Kidney epithelial cell (primary cell): ENCODE results near the gene FAM83D. TPM values are rescaled to one million over a fixed set of nuclear protein-coding genes. Genes with fewer than 3 reads are reported as not detected.

Experiments used
- DNase-seq: peaks from one replicate; pipeline ENCODE4 v3.0.0-alpha.2; 2010; ENCODE audit warnings: low read depth
- H3K27me3 ChIP-seq: 2 replicates; pipeline ENCODE4 v1.6.0; 2011; ENCODE audit warnings: low read length; ENCODE audit not compliant: control insufficient read depth, insufficient read depth
- H3K36me3 ChIP-seq: 2 replicates; pipeline ENCODE4 v1.5.1; 2011; ENCODE audit warnings: low read length; ENCODE audit not compliant: control insufficient read depth, insufficient read depth
- H3K4me3 ChIP-seq: 2 replicates; pipeline ENCODE4 v1.5.1; 2011; ENCODE audit warnings: low read depth, mild to moderate bottlenecking, control low read depth, low read length
- CTCF ChIP-seq: IDR thresholded peaks from 2 replicates; pipeline ENCODE4 v1.5.1; 2011; ENCODE audit warnings: mild to moderate bottlenecking, moderate library complexity, low read length, control low read depth, inconsistent platforms; ENCODE audit not compliant: insufficient read depth, poor library complexity, severe bottlenecking
- total RNA-seq: library from RNA; depleted of rRNA; stranded (reverse); fragments of >200 nt; gene quantifications from 2 replicates; pipeline ENCODE4 v1.2.3, GENCODE V29; 2015

FAM83D gene
- total RNA-seq, 1 donor from 2014 or later: 4.1 TPM

- no peak for DNase-seq
- peak overlapping the region; percentile 65 for H3K4me3 ChIP-seq
- no peaks in the 10 kb centered on the region for H3K27me3 ChIP-seq
- H3K36me3 ChIP-seq: no peaks in the 10 kb centered on the region
- no peak for TF ChIP-seq CTCF
Observed at GRCh38 chr20:38961530-38962043, 35.4 kb downstream of the FAM83D start.

DNA sequence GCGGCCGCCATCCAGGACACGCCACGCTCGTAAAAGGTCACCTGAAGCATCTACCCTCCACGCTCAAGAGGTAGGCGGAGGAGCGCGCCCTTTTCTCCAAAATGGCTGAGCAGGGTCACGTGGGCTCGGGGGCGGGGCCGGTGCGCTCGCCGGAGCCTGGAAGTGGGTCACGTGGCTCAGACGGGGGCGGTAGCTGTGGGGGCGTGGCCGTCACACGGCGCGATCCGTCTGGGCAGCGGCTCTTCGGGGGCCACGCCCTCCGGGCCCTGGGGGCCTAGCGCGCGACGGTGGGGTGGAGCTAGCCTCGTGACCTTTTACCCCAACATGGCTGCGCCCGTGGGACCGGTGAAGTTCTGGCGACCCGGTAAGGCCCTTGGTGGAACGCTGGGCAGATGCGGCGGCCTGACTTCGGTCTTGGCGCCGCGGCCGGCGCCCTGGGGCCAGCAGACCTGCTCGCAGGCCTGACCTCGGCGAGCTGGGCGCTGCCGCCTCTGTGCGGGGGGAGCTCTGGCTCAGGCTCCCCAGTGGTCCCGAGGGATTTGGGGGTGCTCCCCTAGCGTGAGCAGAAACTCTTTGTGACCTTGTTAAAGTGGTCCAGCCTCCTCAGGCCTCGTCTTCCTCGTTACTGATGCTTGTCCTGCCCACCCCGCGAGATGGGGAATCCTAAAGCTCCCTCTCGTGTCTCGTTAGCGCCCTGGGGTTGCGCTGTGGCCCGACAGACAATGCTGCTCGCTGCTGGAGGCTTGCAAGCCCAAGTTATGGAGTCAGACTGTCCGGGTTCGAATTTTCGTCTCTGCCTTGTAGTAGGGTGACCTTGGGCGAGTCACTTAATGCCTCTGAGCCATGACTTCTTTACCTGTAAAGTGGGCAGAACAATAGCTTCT lies 36.1 kb downstream of the FAM83D start, which contains the start of gene DHX35:
TSS of gene DHX35 (plus strand) at position 301 of the 884 bp plus-strand sequence. CDS start at position 325, 24 bp downstream.
- H3K4me3 ChIP-seq: peak within 1 kb of the TSS; percentile 65
- TF ChIP-seq CTCF: peak; percentile 43
- DNase-seq: peak; percentile 75
- no peaks in the 10 kb centered on the region for H3K36me3 ChIP-seq
- H3K27me3 ChIP-seq: no peaks in the 10 kb centered on the region

DNA sequence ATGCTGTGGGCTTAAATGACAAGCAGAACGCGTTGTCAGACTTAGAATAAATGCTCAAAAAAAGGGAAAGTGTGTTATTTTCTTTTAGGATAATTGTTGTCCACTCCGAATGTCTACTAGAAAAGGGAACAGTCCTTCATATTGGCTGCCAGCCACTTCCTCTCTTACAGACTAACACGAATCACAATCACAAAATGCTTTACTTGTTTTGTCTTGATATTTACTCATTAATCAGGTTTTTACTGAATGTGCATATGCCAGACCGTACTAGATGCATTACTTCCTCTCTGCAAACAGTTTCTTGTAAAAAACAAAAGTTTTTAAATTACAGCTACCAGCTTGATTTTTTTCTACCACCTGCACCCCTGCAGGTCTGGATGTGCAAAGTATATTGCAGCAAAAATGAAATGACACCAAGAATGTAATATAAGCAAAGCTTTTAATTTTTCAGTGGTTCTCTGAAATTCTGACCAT lies 36.7 kb downstream of the FAM83D start:
- no peak for TF ChIP-seq CTCF
- no peak for DNase-seq
- H3K27me3 ChIP-seq: no peaks in the 10 kb centered on the region

DNA sequence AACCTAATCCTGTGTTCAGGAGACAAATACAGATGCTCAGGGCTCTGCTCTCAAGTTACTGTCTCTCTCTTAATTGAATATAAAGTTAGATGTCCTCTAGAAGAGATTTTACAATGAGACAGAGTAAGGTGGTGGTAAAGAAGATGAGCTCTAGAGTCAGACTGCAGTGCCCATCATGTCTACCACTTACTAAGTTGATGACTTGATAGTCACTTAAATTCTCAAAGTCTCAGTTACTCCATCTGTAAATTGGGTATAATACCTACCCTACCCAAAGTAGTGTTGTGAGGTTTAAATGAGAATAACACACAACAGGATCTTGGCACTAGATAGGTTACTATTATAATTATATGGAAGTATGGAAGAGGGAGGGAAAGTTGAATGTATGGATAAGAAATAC lies 37.5 kb downstream of the FAM83D start:
- no peak for TF ChIP-seq CTCF
- Histone ChIP-seq H3K4me3 (no peak overlapping the region), H3K36me3 (no peaks in the 10 kb centered on the region), H3K27me3 (no peaks in the 10 kb centered on the region)
- DNase-seq: no peak

More for the DNA sequence above, 36.7 kb downstream of the FAM83D start:
- Histone ChIP-seq H3K36me3 (no peaks in the 10 kb centered on the region), H3K4me3 (peak overlapping the region; percentile 65)

- H3K27me3 ChIP-seq: no peaks in the 10 kb centered on the region
- H3K36me3 ChIP-seq: no peaks in the 10 kb centered on the region
- TF ChIP-seq CTCF: no peak
- DNase-seq: no peak
- H3K4me3 ChIP-seq: no peak overlapping the region
Observed at GRCh38 chr20:38965264-38965663, 39.0 kb downstream of the FAM83D start.

DNA sequence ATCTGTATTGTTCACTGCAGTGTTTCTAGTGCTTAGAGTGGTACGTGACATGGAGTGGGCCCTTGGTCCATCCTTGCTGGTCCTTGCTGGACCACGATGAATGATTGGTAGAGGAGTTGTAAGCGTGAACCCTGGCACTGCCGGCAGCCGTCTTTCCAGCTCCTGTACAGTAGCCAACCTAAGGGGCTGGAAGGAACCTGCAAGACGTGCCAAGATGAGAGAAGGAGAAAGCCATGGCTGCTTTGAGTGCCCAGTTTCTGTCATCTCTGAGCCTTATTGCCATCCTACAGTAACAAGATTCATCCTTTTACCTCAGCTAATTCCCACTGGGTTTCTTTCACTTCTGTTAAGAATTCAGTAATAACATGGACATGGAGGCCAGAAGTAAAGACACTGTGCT lies 41.9 kb downstream of the FAM83D start:
- no peaks in the 10 kb centered on the region for H3K36me3 ChIP-seq
- TF ChIP-seq CTCF: no peak
- no peak overlapping the region for H3K4me3 ChIP-seq
- no peak for DNase-seq
- no peaks in the 10 kb centered on the region for H3K27me3 ChIP-seq
